Kidney tubule cell (primary cell): Measurements from ENCODE around the gene ZG16B.

ENCODE experiments used
- DNase-seq: peaks from one replicate; pipeline ENCODE4 v3.0.0-alpha.2; 2018; ENCODE audit warnings: low spot score

ZG16B gene

GRCh38 chr16:2829501-2830354 lies at the start of gene ZG16B:
Gene ZG16B, plus strand, starts transcription at chr16:2830303. Its CDS starts 139 bp downstream, at chr16:2830442.
- DNase-seq, result no peak

GRCh38 chr16:2782583-2783351 lies 47.3 kb upstream of the ZG16B start:
- no peak for DNase-seq

GRCh38 chr16:2783581-2784357 lies 46.3 kb upstream of the ZG16B start:
- no peak for DNase-seq

- no peak for DNase-seq
Observed at GRCh38 chr16:2784358-2785100, 45.6 kb upstream of the ZG16B start.

GRCh38 chr16:2785101-2785991 lies 44.8 kb upstream of the ZG16B start:
- DNase-seq, result no peak

- no peak for DNase-seq
Observed at GRCh38 chr16:2786061-2786825, 43.9 kb upstream of the ZG16B start.

- no peak for DNase-seq
Observed at GRCh38 chr16:2786826-2787151, 43.3 kb upstream of the ZG16B start.

GRCh38 chr16:2787406-2787805 lies 42.7 kb upstream of the ZG16B start, which contains the start of gene PRSS33:
Gene PRSS33, minus strand, starts transcription at chr16:2787560. Its CDS starts 1,013 bp downstream, at chr16:2786547.
- DNase-seq, result no peak

- no peak for DNase-seq
Observed at GRCh38 chr16:2787961-2788360, 42.1 kb upstream of the ZG16B start.

- DNase-seq, result no peak
Observed at GRCh38 chr16:2790631-2791030, 39.5 kb upstream of the ZG16B start.

GRCh38 chr16:2791174-2791573 lies 38.9 kb upstream of the ZG16B start:
- no peak for DNase-seq

GRCh38 chr16:2792940-2793339 lies 37.2 kb upstream of the ZG16B start:
- DNase-seq, result no peak

GRCh38 chr16:2795395-2796143 lies 34.5 kb upstream of the ZG16B start:
- no peak for DNase-seq

- no peak for DNase-seq
Observed at GRCh38 chr16:2798723-2799204, 31.3 kb upstream of the ZG16B start.

GRCh38 chr16:2799205-2799858 lies 30.8 kb upstream of the ZG16B start:
- no peak for DNase-seq

GRCh38 chr16:2799859-2800226 lies 30.3 kb upstream of the ZG16B start:
- peak; percentile 61 for DNase-seq

GRCh38 chr16:2803545-2804195 lies 26.4 kb upstream of the ZG16B start:
- no peak for DNase-seq

GRCh38 chr16:2804728-2805127 lies 25.4 kb upstream of the ZG16B start:
- no peak for DNase-seq
